ENCODE data around the gene DBN1.
"Not testable (repeated sequence)": the region's sequence is repeated elsewhere in the genome, so short reads cannot be mapped to it uniquely, and the experiment has no call there.

DBN1 gene

GRCh38 chr5:177490992-177491391 is 17.6 kb upstream of the DBN1 start:
- DNase-seq: no peak

DNA sequence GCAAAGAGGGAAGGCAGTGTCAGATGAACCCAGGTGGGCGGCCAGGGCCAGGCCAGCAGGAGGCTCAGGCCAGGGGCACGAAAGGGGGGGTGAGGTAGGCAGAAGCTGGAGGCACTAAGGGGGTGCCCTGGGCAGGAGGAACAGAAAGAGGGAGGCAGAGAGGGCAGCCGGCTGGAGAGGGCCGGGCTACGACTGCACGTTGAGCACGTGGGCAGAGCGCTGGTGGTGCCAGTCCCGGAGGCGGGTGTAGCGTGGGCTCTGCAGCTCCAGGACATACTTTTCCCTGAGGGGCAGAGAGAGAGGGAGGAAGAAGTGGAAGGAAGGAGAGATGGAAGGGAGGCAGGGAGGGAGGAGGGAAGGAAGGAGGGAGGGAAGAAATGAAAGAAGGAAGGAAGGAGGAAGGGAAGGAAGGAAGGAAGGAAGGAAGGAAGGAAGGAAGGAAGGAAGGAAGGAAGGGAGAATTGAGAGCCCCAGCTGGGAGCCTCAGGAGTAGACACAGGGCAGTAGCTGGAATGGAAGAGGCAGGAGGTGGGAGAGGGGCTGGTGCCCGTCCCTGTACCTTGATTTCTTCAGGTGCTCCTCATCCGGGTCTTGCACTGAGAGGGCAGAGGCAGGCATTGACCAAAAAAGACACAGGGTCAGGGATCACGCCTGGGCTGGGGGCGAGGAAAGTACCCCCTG is 17.0 kb upstream of the DBN1 start:
- DNase-seq: no peak

DNA sequence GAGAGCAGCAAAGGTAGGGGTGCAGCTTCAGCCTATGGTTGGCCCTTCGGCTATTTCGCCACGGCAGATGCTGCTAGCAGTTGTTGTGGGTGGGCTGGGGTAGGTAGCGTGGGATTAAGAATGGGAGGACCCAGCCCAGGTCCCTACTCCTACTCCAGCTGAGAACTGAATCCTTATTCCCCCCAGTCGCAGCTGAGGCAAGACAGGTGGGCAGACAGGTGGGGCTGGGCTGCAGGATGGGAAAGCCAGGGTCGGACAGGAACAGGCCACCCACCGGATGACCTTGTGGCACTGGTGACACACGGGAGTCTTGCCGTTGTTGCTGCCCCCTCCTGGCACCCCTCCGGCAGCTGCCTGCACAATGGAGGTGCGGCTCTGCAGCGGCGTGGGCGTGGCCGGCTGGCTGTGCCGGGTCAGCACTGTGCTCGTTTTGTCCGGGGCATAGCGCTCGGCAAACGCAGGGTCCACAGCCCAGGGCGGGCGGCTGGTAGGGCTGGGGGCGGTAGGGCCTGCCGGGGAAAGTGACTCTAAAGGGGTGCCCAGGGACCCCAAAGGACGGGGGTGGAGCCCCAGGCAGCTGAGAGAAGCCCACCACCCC is 15.8 kb upstream of the DBN1 start:
- DNase-seq: no peak

DNA sequence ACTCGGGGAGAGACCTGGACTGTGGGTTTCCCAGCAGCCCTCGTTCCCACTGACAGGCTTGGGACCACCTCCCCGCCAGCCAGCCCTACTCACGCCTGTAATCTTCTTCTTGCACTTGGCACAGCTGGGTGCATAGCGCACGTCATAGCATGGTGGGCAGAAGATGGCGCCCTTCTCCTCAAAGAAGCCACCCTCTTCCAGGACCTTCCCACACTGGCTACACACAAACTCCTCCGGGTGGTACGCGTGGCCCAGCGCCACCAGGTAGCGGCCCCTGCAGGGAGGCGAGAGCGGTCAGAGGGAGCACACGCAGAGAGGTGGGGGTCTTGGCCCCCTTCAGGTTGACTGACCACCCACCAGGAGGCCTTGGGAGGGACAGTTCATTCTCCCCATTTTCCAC is 14.5 kb upstream of the DBN1 start:
- no peak for DNase-seq

DNA sequence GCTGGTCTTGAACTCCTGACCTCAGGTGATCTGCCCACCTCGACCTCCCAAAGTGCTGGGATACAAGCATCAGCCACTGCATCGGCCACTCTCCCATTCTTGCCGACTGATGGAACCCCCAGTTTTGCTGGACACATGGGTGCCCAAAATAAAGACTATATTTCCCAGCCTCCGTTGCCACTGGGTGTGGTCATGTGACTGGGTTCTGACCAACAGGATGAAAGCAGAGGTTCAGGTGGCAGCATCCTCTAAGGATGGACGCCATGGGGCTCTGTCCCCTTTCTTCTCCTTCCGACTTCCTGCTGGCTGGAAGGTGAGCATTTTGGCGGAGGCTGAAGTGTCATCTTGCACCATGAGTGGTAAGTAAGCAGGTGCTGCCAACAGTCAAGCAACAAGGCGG is 13.7 kb upstream of the DBN1 start:
- DNase-seq: no peak

DNA sequence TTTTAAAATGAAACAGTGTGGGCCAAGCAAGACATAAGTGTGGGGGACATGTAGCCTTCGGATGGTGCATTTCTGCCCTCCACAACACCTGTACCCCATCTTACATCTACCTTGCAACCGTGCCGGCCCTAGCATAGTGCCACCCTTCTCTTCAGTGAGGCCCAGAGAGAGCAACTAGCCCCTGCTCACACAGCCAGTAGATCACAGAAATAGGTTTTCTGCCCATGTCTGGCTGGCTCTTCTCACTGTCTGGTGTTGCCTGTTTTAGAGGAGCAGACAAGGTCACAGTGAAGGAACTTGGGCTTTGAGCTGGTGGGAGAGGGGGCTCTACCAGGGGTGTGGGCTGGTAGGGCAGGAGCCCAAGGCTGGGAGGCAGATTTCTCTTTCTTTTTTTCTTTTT is 12.8 kb upstream of the DBN1 start:
- DNase-seq: no peak

GRCh38 chr5:177485753-177486152 is 12.3 kb upstream of the DBN1 start:
- not testable (repeated sequence) for DNase-seq

- DNase-seq: no peak
These were observed 11.6 kb upstream of the DBN1 start for GRCh38 chr5:177484902-177485549.

DNA sequence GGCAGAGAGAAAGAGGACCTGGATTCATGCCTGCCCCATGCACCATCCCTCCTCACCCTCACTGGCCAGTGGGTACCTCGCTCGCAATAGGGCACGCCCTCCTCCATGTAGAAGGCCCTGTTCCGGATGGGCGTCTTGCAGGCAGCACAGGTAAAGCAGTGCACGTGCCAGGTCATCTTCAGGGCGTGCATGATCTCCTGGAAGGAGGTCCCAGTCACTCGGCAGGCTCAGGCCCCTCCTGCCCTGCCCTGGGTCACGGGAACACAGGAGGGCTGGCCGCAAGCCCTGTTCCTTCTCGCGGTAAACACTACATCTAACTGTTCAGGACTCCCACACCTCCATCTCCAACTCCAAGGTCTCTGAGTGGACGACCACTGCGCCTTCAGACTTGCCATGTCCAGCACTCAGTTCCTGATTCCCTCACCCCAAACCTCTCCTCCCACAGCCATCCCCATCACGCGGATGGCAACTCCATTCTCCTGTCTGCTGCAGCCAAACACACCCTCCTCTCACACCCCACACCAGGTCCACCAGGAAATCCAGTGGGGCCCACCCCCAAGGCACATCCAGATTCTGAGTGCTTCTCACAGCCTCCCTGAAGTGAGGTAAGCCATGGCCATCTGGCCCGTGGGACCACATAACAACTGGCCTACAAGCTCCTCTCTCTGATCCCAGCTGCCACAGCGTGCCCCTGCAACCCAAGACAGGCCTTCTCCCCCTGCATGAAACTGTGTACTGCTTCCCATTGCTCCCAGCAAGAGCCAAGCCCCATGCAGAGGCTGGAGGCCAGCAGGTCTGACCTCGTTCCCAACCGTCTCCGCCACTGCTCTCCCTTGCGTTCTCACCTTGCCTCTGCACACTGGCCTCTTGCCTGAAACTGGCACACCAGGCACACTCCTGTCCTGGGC is 10.8 kb upstream of the DBN1 start:
- peak; percentile 64 for DNase-seq

GRCh38 chr5:177483042-177483441 is 9.6 kb upstream of the DBN1 start:
- DNase-seq: no peak

DNA sequence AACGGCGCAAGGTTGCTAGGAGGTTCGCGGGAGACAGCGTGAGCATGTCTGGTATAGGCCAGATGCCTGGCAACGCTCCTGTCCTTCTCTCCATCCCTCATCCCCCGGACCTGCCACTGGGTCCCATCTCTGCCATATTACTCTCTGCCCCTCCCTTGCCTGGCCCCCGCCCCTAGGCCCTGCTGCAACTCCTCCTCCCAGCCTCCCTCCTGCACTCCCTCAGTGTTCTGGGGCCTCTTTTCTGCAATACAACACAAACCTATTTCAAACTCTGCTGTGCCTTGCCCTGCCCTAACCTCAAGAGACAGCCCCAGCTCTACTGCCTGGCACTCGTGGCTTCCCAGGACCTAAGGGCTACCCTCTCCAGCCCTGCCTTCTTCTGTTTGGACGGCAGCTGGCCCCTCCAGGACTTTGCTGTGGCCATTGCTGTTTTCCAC is 8.9 kb upstream of the DBN1 start:
- no peak for DNase-seq

DNA sequence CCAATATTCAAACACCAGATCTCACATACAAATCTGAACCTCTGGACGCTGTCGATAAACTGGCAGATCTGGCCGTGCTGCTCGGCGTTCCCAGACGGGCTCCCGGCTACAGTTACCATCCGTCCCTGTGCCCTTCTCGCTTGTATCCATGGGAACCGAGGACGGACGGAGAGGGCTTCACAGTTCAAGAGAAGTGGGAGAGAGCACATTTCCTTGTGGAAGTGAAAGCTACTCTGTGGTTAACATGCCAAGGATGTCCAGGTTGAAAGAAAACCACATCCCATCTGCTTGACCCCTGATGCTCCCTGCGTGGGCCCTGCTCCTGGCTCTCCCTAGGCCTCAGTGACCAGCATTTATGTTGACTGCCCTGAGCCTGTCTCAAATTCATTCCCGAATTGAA is 6.3 kb upstream of the DBN1 start:
- DNase-seq: no peak

- no peak for DNase-seq
These were observed 5.5 kb upstream of the DBN1 start for GRCh38 chr5:177478711-177479646.

DNA sequence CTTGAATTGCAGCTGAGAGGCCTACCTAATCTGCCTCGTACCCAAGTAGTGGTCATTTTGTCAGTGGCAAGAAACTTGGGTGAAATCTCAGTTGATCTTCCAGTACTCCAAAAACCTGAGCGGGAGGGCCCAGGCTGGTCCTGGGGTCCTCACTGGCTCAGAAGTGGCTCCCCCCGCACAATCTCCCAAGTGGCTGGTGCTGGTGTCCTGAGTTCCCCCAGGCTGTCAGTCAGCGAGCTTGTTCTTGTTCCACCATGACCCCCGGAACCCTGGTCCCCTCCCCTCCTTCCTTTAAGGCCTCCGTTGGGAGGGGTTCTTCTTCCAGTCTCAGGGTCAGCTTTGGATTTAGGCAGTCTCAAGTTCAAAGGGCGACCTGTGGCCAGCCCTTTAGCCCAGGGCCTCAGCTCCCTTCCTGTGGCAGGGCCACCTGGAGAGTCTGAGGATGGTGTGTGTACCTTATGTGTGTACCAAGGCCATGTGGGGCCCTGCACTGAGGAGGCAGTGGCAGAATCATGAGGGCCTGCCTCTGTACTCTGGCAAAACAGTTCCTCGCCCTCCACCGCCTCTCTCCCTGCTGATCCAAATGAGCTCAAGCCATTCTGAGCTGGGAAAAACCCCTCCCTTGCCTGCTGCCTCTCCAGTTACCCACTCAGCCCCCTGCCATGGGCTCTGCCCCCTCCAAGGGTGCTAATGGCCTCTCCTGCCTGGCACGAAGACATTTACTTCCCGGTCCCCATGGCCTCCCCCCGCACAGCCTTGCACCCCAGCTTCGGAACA is 4.5 kb upstream of the DBN1 start:
- no peak for DNase-seq

DNA sequence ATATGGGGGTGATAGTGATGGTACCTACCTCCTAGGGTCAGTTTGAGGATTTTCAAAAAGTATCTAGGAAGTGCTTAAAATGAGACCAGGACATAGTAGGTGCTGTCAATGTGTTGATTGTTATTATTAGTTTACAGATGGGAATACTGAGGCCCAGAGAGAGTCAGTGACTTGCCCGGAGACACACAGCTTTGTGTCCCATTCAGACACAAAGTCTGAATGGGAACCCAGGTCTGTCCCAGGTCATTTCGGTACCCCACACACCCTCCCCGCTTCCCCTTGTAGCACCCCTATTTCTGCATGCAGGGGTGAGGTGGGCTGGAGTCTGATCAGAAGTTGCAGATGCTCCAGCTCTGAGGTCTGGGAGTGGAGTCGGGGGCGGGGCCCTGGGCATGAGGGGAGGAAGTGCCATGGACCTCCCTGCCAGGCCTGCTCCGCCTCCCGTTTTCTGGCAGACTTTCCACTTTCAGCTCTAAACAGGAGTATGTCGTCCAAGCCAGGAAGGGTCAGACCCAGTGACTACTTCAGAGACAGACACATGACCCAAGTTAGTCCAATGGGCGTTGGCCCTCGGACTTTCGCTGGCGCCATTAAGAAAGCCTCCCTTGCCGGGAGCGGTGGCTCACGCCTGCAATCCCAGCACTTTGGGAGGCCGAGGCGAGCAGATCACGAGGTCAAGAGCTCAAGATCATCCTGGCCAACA is 3.2 kb upstream of the DBN1 start:
- no peak for DNase-seq

- no peak for DNase-seq
These were observed 2.4 kb upstream of the DBN1 start for GRCh38 chr5:177475563-177476427.

- peak; percentile 59 for DNase-seq
These were observed 1.6 kb upstream of the DBN1 start for GRCh38 chr5:177474846-177475562.

DNA sequence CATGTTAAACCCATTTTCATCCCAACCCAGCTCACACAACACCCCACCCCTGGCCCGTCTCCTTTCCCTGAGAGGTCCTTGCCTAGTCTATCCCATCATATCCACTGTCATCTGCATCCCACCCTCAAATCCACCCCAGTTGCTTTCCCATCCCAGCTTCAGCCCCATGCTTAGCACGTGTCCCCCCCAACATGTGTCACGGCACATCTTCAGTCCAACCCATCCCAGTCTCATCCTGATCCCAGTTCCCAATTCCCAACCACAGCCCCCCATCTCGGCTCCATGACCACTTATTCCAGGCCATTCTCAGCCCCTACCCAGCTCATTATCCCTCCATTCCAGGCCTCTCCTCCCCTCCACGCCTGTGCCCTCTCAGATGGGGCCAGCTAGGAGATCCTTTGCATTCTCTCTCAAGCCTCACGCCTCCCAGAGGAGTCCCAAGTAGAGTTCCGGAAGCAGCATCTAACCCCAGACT is 605 bp upstream of the DBN1 start:
- no peak for DNase-seq

All from NCI-H524 treated with DMSO at 0.1 percent for 48 hours (cell line).